HG03097 (cell line): ENCODE results near the gene USP17L17.
"Not testable (repeated sequence)": the region's sequence is repeated elsewhere in the genome, so short reads cannot be mapped to it uniquely, and the experiment has no call there.

Experiments used
- ATAC-seq: cut with Tn5 transposase; IDR thresholded peaks from one replicate; pipeline ENCODE4 v1.9.1; 2021; ENCODE audit not compliant: unreplicated experiment, low FRiP score

USP17L17 gene

DNA sequence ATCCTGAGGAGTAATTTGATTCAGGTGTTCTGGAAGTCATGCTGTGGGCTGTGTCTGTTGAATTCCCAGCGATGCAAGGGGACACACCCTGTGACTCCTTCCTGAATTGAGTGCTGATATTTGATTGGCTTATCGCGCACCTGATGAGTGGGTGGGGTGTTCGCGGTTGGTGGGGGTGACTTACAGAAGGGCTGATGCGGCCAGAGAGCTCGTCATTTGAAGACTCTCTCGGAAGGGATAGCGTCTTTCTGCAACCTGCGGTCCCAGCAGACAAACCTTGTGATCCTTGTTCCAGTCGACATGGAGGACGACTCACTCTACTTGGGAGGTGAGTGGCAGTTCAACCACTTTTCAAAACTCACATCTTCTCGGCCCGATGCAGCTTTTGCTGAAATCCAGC, at the start of gene USP17L17:
USP17L17 (plus strand) TSS at position 301 of the 400 bp plus-strand sequence; CDS start at position 301, 0 bp downstream.
- ATAC-seq = not testable (repeated sequence)

- not testable (repeated sequence) for ATAC-seq
Observed at GRCh38 chr4:9210357-9210756, 33.3 kb upstream of the USP17L17 start, which contains the start of gene USP17L10. USP17L10 (plus strand) TSS chr4:9210657; CDS start chr4:9210657, 0 bp downstream.

GRCh38 chr4:9214701-9215100, 29.0 kb upstream of the USP17L17 start:
- ATAC-seq = not testable (repeated sequence)

- not testable (repeated sequence) for ATAC-seq
Observed at GRCh38 chr4:9215105-9215504, 28.6 kb upstream of the USP17L17 start, which contains the start of gene USP17L11. USP17L11 (plus strand) TSS chr4:9215405; CDS start chr4:9215405, 0 bp downstream.

GRCh38 chr4:9219852-9220251, 23.8 kb upstream of the USP17L17 start, which contains the start of gene USP17L12:
USP17L12 (plus strand) TSS chr4:9220152; CDS start chr4:9220152, 0 bp downstream.
- not testable (repeated sequence) for ATAC-seq

- not testable (repeated sequence) for ATAC-seq
Observed at GRCh38 chr4:9224596-9224995, 19.1 kb upstream of the USP17L17 start, which contains the start of gene USP17L13. USP17L13 (plus strand) TSS chr4:9224896; CDS start chr4:9224896, 0 bp downstream.

- not testable (repeated sequence) for ATAC-seq
Observed at GRCh38 chr4:9230249-9230648, 13.4 kb upstream of the USP17L17 start.

DNA sequence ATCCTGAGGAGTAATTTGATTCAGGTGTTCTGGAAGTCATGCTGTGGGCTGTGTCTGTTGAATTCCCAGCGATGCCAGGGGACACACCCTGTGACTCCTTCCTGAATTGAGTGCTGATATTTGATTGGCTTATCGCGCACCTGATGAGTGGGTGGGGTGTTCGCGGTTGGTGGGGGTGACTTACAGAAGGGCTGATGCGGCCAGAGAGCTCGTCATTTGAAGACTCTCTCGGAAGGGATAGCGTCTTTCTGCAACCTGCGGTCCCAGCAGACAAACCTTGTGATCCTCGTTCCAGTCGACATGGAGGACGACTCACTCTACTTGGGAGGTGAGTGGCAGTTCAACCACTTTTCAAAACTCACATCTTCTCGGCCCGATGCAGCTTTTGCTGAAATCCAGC, 9.6 kb upstream of the USP17L17 start, which contains the start of gene USP17L15:
USP17L15 (plus strand) TSS at position 301 of the 400 bp plus-strand sequence; CDS start at position 301, 0 bp downstream.
- ATAC-seq = not testable (repeated sequence)

GRCh38 chr4:9238461-9238860, 5.2 kb upstream of the USP17L17 start:
- ATAC-seq = not testable (repeated sequence)

GRCh38 chr4:9247953-9248680, 4.4 kb downstream of the USP17L17 start, which contains the start of gene USP17L18:
USP17L18 (plus strand) TSS chr4:9248630; CDS start chr4:9248630, 0 bp downstream.
- not testable (repeated sequence) for ATAC-seq

- ATAC-seq = not testable (repeated sequence)
Observed at GRCh38 chr4:9253078-9253477, 9.4 kb downstream of the USP17L17 start, which contains the start of gene USP17L19. USP17L19 (plus strand) TSS chr4:9253378; CDS start chr4:9253378, 0 bp downstream.

DNA sequence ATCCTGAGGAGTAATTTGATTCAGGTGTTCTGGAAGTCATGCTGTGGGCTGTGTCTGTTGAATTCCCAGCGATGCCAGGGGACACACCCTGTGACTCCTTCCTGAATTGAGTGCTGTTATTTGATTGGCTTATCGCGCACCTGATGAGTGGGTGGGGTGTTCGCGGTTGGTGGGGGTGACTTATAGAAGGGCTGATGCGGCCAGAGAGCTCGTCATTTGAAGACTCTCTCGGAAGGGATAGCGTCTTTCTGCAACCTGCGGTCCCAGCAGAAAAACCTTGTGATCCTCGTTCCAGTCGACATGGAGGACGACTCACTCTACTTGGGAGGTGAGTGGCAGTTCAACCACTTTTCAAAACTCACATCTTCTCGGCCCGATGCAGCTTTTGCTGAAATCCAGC, 14.1 kb downstream of the USP17L17 start, which contains the start of gene USP17L20:
USP17L20 (plus strand) TSS at position 301 of the 400 bp plus-strand sequence; CDS start at position 301, 0 bp downstream.
- not testable (repeated sequence) for ATAC-seq

GRCh38 chr4:9262572-9262971, 18.9 kb downstream of the USP17L17 start, which contains the start of gene USP17L21:
USP17L21 (plus strand) TSS chr4:9262872; CDS start chr4:9262872, 0 bp downstream.
- not testable (repeated sequence) for ATAC-seq

GRCh38 chr4:9267319-9267718, 23.6 kb downstream of the USP17L17 start, which contains the start of gene USP17L22:
USP17L22 (plus strand) TSS chr4:9267619; CDS start chr4:9267619, 0 bp downstream.
- ATAC-seq = not testable (repeated sequence)

DNA sequence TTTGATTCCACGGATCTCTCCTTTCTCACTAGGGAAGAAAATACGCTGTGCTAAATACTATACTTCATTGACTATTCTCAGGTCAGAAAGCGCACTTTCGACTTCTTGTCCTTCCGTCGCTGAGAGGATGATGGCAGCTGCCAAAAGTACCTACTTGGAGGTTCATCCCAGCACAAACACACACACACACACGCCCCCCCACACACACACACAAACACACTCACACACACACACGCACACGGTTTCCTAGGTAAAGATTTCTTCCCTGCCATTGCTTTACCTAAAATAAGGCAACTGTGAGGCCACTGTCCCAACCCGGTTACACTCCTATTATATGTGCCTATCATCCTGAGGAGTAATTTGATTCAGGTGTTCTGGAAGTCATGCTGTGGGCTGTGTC, 28.0 kb downstream of the USP17L17 start:
- ATAC-seq = not testable (repeated sequence)
